Loucy (cell line): ENCODE measurements around the gene DERA.

Experiments
- EZH2phosphoT487 ChIP-seq: fragments of 200-600 bp; IDR thresholded peaks from 2 replicates; pipeline ENCODE4 v1.6.1; 2018; ENCODE audit warnings: antibody characterized with exemption, mild to moderate bottlenecking, moderate library complexity, borderline replicate concordance
- TF ChIP-seq, protein P1 (sequence below): fragments of 200-600 bp; sonication (generic); conservative IDR thresholded peaks from 2 replicates; pipeline ENCODE4 v1.5.1; 2014; ENCODE audit warnings: mild to moderate bottlenecking, antibody characterized with exemption, low read length

GRCh38 chr12:15880721-15881120 is 30.4 kb upstream of the DERA start:
- TF ChIP-seq, protein P1, sequence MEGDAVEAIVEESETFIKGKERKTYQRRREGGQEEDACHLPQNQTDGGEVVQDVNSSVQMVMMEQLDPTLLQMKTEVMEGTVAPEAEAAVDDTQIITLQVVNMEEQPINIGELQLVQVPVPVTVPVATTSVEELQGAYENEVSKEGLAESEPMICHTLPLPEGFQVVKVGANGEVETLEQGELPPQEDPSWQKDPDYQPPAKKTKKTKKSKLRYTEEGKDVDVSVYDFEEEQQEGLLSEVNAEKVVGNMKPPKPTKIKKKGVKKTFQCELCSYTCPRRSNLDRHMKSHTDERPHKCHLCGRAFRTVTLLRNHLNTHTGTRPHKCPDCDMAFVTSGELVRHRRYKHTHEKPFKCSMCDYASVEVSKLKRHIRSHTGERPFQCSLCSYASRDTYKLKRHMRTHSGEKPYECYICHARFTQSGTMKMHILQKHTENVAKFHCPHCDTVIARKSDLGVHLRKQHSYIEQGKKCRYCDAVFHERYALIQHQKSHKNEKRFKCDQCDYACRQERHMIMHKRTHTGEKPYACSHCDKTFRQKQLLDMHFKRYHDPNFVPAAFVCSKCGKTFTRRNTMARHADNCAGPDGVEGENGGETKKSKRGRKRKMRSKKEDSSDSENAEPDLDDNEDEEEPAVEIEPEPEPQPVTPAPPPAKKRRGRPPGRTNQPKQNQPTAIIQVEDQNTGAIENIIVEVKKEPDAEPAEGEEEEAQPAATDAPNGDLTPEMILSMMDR, result no peak
- TF ChIP-seq EZH2phosphoT487, result no peak
